HG03280 (cell line): ENCODE results near the gene ANKRD40CL.
"Not testable (repeated sequence)": the region's sequence is repeated elsewhere in the genome, so short reads cannot be mapped to it uniquely, and the experiment has no call there.

ENCODE experiments used
- ATAC-seq: cut with Tn5 transposase; IDR thresholded peaks from one replicate; pipeline ENCODE4 v1.9.1; 2021; ENCODE audit warnings: mild to moderate bottlenecking, moderate library complexity; ENCODE audit not compliant: unreplicated experiment

Gene ANKRD40CL

GRCh38 chr17:50763716-50764475 is 3.4 kb downstream of the ANKRD40CL start:
- no peak for ATAC-seq

- no peak for ATAC-seq
Measured at GRCh38 chr17:50762177-50762576, 5.1 kb downstream of the ANKRD40CL start.

- no peak for ATAC-seq
Measured at GRCh38 chr17:50758989-50759544, 8.3 kb downstream of the ANKRD40CL start.

GRCh38 chr17:50758524-50758923 is 8.8 kb downstream of the ANKRD40CL start:
- ATAC-seq: no peak

- no peak for ATAC-seq
Measured at GRCh38 chr17:50754521-50754920, 12.8 kb downstream of the ANKRD40CL start.

GRCh38 chr17:50749245-50749644 is 18.1 kb downstream of the ANKRD40CL start:
- no peak for ATAC-seq

- no peak for ATAC-seq
Measured at GRCh38 chr17:50745631-50746030, 21.7 kb downstream of the ANKRD40CL start.

- ATAC-seq: no peak
Measured at GRCh38 chr17:50739098-50739497, 28.2 kb downstream of the ANKRD40CL start.

- no peak for ATAC-seq
Measured at GRCh38 chr17:50737118-50737698, 30.1 kb downstream of the ANKRD40CL start.

GRCh38 chr17:50735287-50735686 is 32.0 kb downstream of the ANKRD40CL start:
- ATAC-seq: no peak

GRCh38 chr17:50731575-50732460 is 35.5 kb downstream of the ANKRD40CL start:
- ATAC-seq: no peak

- no peak for ATAC-seq
Measured at GRCh38 chr17:50728881-50729765, 38.2 kb downstream of the ANKRD40CL start.

GRCh38 chr17:50728112-50728429 is 39.2 kb downstream of the ANKRD40CL start:
- ATAC-seq: no peak

- ATAC-seq: no peak
Measured at GRCh38 chr17:50725769-50726655, 41.3 kb downstream of the ANKRD40CL start.

GRCh38 chr17:50724622-50725021 is 42.7 kb downstream of the ANKRD40CL start:
- ATAC-seq: not testable (repeated sequence)

- no peak for ATAC-seq
Measured at GRCh38 chr17:50722746-50723145, 44.6 kb downstream of the ANKRD40CL start.

- no peak for ATAC-seq
Measured at GRCh38 chr17:50721194-50722010, 45.9 kb downstream of the ANKRD40CL start.

- ATAC-seq: no peak
Measured at GRCh38 chr17:50719924-50720794, 47.2 kb downstream of the ANKRD40CL start.
